GM18519 (cell line): ENCODE measurements around the gene TCTN1.
A peak's percentile ranks its signal among the peaks of the same experiment; 100 is the strongest.
"Not testable (repeated sequence)": the region's sequence is repeated elsewhere in the genome, so short reads cannot be mapped to it uniquely, and the experiment has no call there.

ENCODE experiments used
- ATAC-seq: cut with Tn5 transposase; IDR thresholded peaks from one replicate; pipeline ENCODE4 v1.9.1; 2021; ENCODE audit warnings: mild to moderate bottlenecking, moderate library complexity; ENCODE audit not compliant: unreplicated experiment, low FRiP score

Gene TCTN1

DNA sequence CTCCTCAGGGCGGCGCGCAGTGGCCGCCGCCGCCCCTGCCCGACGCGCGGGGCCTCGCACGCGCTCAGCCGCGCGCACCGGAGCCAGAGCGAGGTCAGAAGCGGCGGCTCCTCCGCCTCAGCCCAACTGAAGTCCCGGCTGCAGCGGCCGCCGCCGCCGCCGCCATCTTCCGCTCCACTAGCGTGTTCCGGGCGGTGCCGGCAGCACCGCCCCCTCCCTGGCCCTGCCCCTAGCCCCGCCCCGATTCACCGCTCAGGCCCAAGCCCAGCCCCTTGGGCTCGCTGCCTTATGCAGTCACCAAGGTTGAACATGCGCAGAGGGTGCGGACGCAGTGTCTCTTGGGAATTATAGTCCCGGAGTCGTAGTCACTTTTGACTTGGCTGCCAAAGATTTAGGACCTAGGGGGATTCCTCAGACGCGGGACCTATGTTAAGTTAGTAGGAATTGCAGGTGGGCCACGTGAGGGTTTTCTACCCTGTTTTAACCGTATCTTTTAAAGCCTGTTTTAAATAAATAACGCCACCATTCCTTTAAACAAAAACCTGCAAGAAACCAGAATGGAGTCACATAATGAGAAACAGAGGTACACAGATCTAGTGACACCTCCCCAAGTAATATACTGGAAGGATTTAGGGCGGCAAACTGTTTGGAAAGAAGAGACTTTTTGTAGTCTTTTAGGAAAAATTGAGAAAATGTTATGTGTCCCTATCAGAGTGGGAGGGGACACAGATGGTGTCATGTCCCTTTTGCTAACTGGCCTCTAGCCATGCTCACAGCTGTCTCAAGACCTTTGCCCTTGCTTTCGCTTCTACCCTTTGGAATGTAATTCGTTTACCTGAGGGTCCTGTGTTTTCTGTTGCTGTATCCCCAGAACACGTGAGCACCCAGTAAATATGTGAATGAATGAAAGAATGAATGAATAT lies 30.5 kb upstream of the TCTN1 start, which contains the start of gene PPTC7:
TSS of gene PPTC7 (minus strand) at position 182 of the 923 bp plus-strand sequence. CDS start 287 bp downstream, outside the sequence.
- peak; percentile 55 for ATAC-seq

GRCh38 chr12:110585231-110585799 lies 28.6 kb upstream of the TCTN1 start:
- ATAC-seq = no peak

DNA sequence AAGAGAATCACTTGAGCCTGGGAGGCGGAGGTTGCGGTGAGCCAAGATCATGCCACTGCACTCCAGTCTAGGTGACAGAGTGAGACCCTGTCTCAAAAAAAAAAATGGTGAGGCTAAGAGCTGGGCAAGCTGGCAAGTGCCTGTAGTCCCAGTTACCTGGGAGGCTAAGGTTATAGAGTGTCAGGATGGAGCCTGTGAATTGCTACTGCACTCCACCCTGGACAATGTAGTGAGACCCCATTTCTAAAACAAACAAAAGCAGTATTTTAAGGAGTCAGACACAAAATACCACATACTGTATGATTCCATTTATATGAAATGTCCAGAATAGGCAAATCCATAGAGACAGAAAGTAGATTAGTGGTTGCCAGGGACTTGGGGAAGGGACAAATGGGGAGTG lies 26.8 kb upstream of the TCTN1 start:
- not testable (repeated sequence) for ATAC-seq

GRCh38 chr12:110590059-110590458 lies 23.9 kb upstream of the TCTN1 start:
- ATAC-seq = no peak

DNA sequence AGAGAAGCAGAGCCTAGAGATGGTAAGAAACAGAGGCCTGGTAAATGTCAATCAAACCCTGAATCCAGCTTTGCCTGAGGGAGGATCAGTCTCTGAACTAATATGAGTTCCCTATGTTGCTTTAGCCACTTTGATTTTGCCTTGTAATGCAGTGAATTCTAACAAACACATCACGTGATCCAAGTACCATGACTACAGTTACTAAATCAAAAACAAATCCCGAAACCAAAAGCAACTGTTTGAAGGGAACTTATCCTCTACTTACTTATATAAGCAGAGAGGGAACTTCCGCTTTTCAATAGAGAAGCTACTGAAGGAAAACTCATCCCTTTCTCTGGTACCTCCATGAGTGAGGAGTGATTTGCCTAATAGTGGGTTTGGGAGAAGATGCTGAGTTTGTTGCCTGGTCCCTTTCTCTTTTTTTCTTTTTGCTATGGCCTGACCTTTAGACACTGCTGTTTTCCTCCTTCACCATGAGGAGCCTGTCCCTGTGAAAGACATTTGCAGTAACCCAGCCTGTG lies 23.1 kb upstream of the TCTN1 start:
- ATAC-seq = peak; percentile 52

GRCh38 chr12:110591451-110592051 lies 22.4 kb upstream of the TCTN1 start:
- ATAC-seq = no peak

DNA sequence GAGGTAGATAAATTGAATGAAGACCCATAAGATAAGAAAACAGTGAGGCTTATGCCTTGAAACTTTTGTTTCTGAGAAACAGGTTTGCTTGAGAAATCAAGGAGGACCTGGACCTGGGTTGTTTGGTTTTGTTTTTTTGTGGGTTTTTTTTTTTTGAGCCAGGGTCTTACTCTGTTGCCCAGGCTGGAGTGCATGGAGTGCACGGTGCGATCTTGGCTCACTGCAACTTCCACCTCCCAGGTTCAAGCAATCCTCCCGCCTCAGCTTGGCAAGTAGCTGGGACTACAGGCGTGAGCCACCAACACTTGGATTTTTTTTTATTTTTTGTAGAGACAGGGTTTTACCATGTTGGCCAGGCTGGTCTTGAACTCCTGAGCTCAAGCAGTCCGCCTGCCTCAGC lies 21.9 kb upstream of the TCTN1 start:
- ATAC-seq = no peak

- not testable (repeated sequence) for ATAC-seq
Measured at GRCh38 chr12:110592919-110593318, 21.0 kb upstream of the TCTN1 start.

DNA sequence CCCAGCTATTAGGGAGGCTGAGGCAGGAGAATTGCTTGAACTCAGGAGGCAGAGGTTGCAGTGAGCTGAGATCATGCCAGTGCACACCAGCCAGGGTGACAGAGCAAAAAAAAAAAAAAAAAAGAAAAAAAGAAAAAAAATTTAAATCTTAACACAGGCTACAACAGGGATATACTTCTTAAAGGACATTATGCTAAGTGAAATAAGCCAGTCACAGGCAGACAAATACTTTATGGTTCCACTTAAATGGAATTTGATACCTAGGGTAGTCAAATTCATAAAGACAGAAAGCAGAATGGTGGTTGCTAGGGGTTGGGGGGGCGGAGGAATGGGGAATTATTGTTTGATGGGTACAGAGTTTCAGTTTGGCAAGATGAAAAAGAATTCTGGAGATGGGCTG lies 16.0 kb upstream of the TCTN1 start:
- ATAC-seq = no peak

DNA sequence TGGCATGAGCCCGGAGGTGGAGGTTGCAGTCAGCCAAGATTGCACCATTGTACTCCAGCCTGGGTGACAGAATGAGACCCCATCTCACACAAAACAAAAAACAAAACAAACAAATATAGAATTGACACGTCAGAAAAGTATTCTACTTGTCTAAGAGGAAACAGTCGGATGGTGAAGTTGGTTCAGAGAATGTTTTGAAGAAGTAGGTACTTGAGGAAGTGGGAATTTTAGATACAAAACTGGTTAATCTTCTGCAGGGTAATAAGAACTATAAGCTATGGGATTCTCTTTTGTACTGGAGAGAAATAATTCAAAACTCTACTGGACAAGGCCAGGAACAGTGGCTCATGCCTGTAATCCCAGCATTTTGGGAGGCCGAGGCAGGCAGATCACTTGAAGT lies 14.6 kb upstream of the TCTN1 start:
- no peak for ATAC-seq

GRCh38 chr12:110600254-110600653 lies 13.7 kb upstream of the TCTN1 start:
- ATAC-seq = no peak

- ATAC-seq = not testable (repeated sequence)
Measured at GRCh38 chr12:110602085-110602814, 11.7 kb upstream of the TCTN1 start.

- no peak for ATAC-seq
Measured at GRCh38 chr12:110606253-110606611, 7.7 kb upstream of the TCTN1 start.

- ATAC-seq = no peak
Measured at GRCh38 chr12:110613071-110613770, 708 bp upstream of the TCTN1 start.

DNA sequence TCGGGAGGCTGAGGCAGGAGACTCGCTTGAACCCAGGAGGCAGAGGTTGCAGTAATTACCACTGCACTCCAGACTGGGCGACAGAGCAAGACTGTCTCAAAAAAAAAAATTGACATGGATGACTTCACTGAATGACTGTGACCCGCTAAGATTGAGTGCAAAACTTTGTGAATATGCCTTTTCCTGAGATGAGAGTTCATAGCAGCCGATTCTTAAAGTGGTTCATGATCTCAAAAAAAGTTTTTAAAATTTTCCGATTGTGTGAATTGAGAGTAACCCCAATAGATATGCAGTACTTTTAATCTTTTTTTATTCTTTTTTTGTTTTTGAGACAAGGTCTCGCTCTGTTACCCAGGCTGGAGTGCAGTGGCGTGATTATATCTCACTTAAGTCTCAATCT lies 1.2 kb downstream of the TCTN1 start:
- no peak for ATAC-seq

- no peak for ATAC-seq
Measured at GRCh38 chr12:110616471-110617115, 2.7 kb downstream of the TCTN1 start.

DNA sequence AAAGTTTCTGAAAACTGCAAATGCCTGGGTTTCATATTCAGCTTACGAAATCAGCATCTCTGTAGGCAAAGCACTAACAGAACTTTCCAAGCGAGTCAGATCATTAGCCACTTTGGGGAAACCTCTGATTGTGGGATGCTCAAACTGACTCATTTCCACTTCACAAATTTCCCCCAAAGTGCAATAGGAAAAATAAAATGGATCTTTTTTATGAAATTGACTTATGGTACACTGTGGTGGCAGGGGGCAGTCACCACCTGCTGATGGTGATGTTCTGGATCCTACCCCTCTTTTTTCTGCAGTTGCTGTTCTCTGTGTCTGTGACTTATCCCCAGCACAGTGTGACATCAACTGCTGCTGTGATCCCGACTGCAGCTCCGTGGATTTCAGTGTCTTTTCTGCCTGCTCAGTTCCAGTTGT lies 5.6 kb downstream of the TCTN1 start:
- no peak for ATAC-seq

GRCh38 chr12:110622582-110622981 lies 8.7 kb downstream of the TCTN1 start:
- ATAC-seq = no peak

GRCh38 chr12:110627500-110628195 lies 13.7 kb downstream of the TCTN1 start:
- ATAC-seq = no peak
